Loucy (cell line): ENCODE measurements around the gene ESYT2.

Experiments
- H2AFZ ChIP-seq: fragments of 200-600 bp; sonication (generic); 2 replicates; pipeline ENCODE4 v1.6.0; 2016; ENCODE audit warnings: antibody characterized with exemption, mild to moderate bottlenecking, low read length, moderate library complexity
- H3F3A ChIP-seq: fragments of 200-600 bp; 2 replicates; pipeline ENCODE4 v1.6.0; 2016; ENCODE audit warnings: antibody characterized with exemption, low read depth, mild to moderate bottlenecking
- H3K27me3 ChIP-seq: fragments of 200-600 bp; sonication (generic); 2 replicates; pipeline ENCODE4 v1.6.1; 2014; ENCODE audit warnings: low read length, mild to moderate bottlenecking; ENCODE audit not compliant: insufficient read depth, poor library complexity, severe bottlenecking
- H3K36me3 ChIP-seq: fragments of 200-600 bp; sonication (generic); 2 replicates; pipeline ENCODE4 v1.6.1; 2016; ENCODE audit warnings: low read length; ENCODE audit not compliant: insufficient read depth
- H3K4me1 ChIP-seq: fragments of 200-600 bp; sonication (generic); 2 replicates; pipeline ENCODE4 v1.5.1; 2014; ENCODE audit warnings: low read length, mild to moderate bottlenecking; ENCODE audit not compliant: insufficient read depth, poor library complexity, severe bottlenecking
- H3K4me2 ChIP-seq: fragments of 200-600 bp; sonication (generic); 2 replicates; pipeline ENCODE4 v1.6.0; 2014; ENCODE audit warnings: antibody characterized with exemption, low read length, low read depth, mild to moderate bottlenecking; ENCODE audit not compliant: poor library complexity, severe bottlenecking
- H3K4me3 ChIP-seq: fragments of 200-600 bp; sonication (generic); 2 replicates; pipeline ENCODE4 v1.5.1; 2014; ENCODE audit warnings: low read length, mild to moderate bottlenecking, mixed read lengths; ENCODE audit not compliant: poor library complexity, severe bottlenecking
- H3K79me2 ChIP-seq: fragments of 200-600 bp; sonication (generic); 2 replicates; pipeline ENCODE4 v1.6.1; 2014; ENCODE audit warnings: low read length; ENCODE audit not compliant: insufficient read depth
- H3K9ac ChIP-seq: fragments of 200-600 bp; sonication (generic); 2 replicates; pipeline ENCODE4 v1.6.0; 2014; ENCODE audit warnings: mild to moderate bottlenecking, low read depth, low read length, moderate library complexity; ENCODE audit not compliant: poor library complexity, severe bottlenecking
- H3K9me2 ChIP-seq: fragments of 200-600 bp; sonication (generic); replicated peaks from 2 replicates; pipeline ENCODE4 v1.6.1; 2016; ENCODE audit warnings: low read depth, low read length, mixed read lengths
- H3K9me3 ChIP-seq: fragments of 200-600 bp; sonication (generic); 2 replicates; pipeline ENCODE4 v1.6.1; 2014; ENCODE audit warnings: mild to moderate bottlenecking, antibody characterized with exemption, low read length, low read depth; ENCODE audit not compliant: insufficient read depth
- H4K20me1 ChIP-seq: fragments of 200-600 bp; sonication (generic); 2 replicates; pipeline ENCODE4 v1.6.0; 2014; ENCODE audit warnings: antibody characterized with exemption, low read length, mild to moderate bottlenecking; ENCODE audit not compliant: insufficient read depth, poor library complexity, severe bottlenecking
- EZH2phosphoT487 ChIP-seq: fragments of 200-600 bp; IDR thresholded peaks from 2 replicates; pipeline ENCODE4 v1.6.1; 2018; ENCODE audit warnings: antibody characterized with exemption, mild to moderate bottlenecking, moderate library complexity, borderline replicate concordance
- TF ChIP-seq, protein P1 (sequence below): fragments of 200-600 bp; sonication (generic); conservative IDR thresholded peaks from 2 replicates; pipeline ENCODE4 v1.5.1; 2014; ENCODE audit warnings: mild to moderate bottlenecking, antibody characterized with exemption, low read length

The ESYT2 gene

GRCh38 chr7:158811461-158811860, 17.8 kb downstream of the ESYT2 start:
- peaks cover 97% of the 10 kb centered on the region for H3K79me2 ChIP-seq

GRCh38 chr7:158810846-158811245, 18.5 kb downstream of the ESYT2 start:
- Histone ChIP-seq H3K9me2 (no peaks in the 10 kb centered on the region), H3F3A (peaks cover 12% of the 10 kb centered on the region; the same call in 1 of the 2 replicates), H3K36me3 (peaks cover 21% of the 10 kb centered on the region; the same call in 1 of the 2 replicates), H3K9ac (peak overlapping the region; percentile 10), H2AFZ (no peak overlapping the region), H4K20me1 (peaks cover 70% of the 10 kb centered on the region), H3K27me3 (no peaks in the 10 kb centered on the region), H3K4me2 (no peak overlapping the region), H3K79me2 (peaks cover 97% of the 10 kb centered on the region), H3K4me3 (no peak overlapping the region), H3K4me1 (peaks cover 76% of the 10 kb centered on the region), H3K9me3 (no peaks in the 10 kb centered on the region)
- TF ChIP-seq, protein P1, sequence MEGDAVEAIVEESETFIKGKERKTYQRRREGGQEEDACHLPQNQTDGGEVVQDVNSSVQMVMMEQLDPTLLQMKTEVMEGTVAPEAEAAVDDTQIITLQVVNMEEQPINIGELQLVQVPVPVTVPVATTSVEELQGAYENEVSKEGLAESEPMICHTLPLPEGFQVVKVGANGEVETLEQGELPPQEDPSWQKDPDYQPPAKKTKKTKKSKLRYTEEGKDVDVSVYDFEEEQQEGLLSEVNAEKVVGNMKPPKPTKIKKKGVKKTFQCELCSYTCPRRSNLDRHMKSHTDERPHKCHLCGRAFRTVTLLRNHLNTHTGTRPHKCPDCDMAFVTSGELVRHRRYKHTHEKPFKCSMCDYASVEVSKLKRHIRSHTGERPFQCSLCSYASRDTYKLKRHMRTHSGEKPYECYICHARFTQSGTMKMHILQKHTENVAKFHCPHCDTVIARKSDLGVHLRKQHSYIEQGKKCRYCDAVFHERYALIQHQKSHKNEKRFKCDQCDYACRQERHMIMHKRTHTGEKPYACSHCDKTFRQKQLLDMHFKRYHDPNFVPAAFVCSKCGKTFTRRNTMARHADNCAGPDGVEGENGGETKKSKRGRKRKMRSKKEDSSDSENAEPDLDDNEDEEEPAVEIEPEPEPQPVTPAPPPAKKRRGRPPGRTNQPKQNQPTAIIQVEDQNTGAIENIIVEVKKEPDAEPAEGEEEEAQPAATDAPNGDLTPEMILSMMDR, result no peak
- TF ChIP-seq EZH2phosphoT487, result no peak

More at GRCh38 chr7:158811461-158811860, 17.8 kb downstream of the ESYT2 start:
- H3K4me2 ChIP-seq, result peak overlapping the region; percentile 86
- H3K9ac ChIP-seq, result peak overlapping the region; percentile 59
- TF ChIP-seq, protein P1, result no peak
- no peak for TF ChIP-seq EZH2phosphoT487
- H3F3A ChIP-seq, result peaks cover 12% of the 10 kb centered on the region; the same call in 1 of the 2 replicates
- no peaks in the 10 kb centered on the region for H3K27me3 ChIP-seq
- H2AFZ ChIP-seq, result no peak overlapping the region
- peaks cover 66% of the 10 kb centered on the region for H4K20me1 ChIP-seq
- H3K4me1 ChIP-seq, result peaks cover 82% of the 10 kb centered on the region
- peak overlapping the region; percentile 51 for H3K4me3 ChIP-seq
- no peaks in the 10 kb centered on the region for H3K9me2 ChIP-seq
- H3K36me3 ChIP-seq, result peaks cover 17% of the 10 kb centered on the region; the same call in 1 of the 2 replicates
- no peaks in the 10 kb centered on the region for H3K9me3 ChIP-seq

DNA sequence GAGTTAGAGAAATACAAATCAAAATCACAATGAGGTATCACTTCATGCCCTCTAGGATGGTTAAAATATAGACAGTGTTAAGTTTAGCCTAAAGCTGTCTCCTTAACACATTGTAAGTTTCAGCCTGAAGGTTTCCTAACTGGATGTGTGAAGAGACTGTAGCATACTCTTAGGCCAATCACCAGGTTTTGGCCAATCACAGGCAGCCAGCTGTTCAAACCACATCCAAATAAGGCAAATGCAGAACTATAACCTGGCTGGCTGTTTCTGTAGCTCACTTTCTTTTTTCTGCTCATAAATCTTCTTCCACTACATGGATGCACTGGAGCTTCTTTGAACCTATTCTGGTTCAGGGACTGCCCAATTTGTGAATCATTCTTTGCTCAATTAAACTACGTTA, 19.7 kb downstream of the ESYT2 start:
- Histone ChIP-seq H3K9me3 (no peaks in the 10 kb centered on the region), H3F3A (peaks cover 6% of the 10 kb centered on the region; the same call in 1 of the 2 replicates), H3K9me2 (no peaks in the 10 kb centered on the region), H4K20me1 (peaks cover 76% of the 10 kb centered on the region), H3K4me1 (peaks cover 68% of the 10 kb centered on the region), H3K9ac (peak overlapping the region; percentile 10), H3K27me3 (no peaks in the 10 kb centered on the region), H3K4me3 (peak overlapping the region; percentile 37), H3K79me2 (peaks cover 97% of the 10 kb centered on the region), H3K36me3 (peaks cover 32% of the 10 kb centered on the region; the same call in 1 of the 2 replicates), H2AFZ (no peak overlapping the region), H3K4me2 (peak overlapping the region; percentile 55)
- no peak for TF ChIP-seq EZH2phosphoT487
- TF ChIP-seq, protein P1, result no peak
